HEK293 (cell line): ENCODE data around the gene EML3.

Source experiments
- INSM2 ChIP-seq: fragments of 450-650 bp; formaldehyde crosslinking; IDR thresholded peaks from 2 replicates; pipeline ENCODE4 v1.5.1; 2016; ENCODE audit warnings: missing biosample characterization, missing genetic modification characterization
- KLF17 ChIP-seq: fragments of 450-650 bp; formaldehyde crosslinking; IDR thresholded peaks from 2 replicates; pipeline ENCODE4 v1.5.1; 2016; ENCODE audit warnings: missing biosample characterization, missing genetic modification characterization
- MZF1 ChIP-seq: fragments of 450-650 bp; formaldehyde crosslinking; IDR thresholded peaks from 2 replicates; pipeline ENCODE4 v1.5.1; 2017; ENCODE audit warnings: missing biosample characterization, missing genetic modification characterization, borderline replicate concordance
- PBX3 ChIP-seq: sonication (generic); formaldehyde crosslinking; IDR thresholded peaks from 2 replicates; pipeline ENCODE4 v1.8.1; 2022; ENCODE audit warnings: mild to moderate bottlenecking, moderate library complexity, missing genetic modification reagents
- SCRT1 ChIP-seq: fragments of 450-650 bp; formaldehyde crosslinking; IDR thresholded peaks from 2 replicates; pipeline ENCODE4 v1.5.1; 2016; ENCODE audit warnings: missing biosample characterization, missing genetic modification characterization, borderline replicate concordance
- TCF7L2 ChIP-seq: IDR thresholded peaks from 2 replicates; pipeline ENCODE4 v1.6.1; 2011; ENCODE audit warnings: low read depth, mild to moderate bottlenecking, inconsistent platforms, low read length, moderate library complexity, borderline replicate concordance
- YY2 ChIP-seq: fragments of 450-650 bp; formaldehyde crosslinking; IDR thresholded peaks from 2 replicates; pipeline ENCODE4 v1.5.1; 2016; ENCODE audit warnings: missing biosample characterization, missing genetic modification characterization
- ZBTB11 ChIP-seq: fragments of 450-650 bp; formaldehyde crosslinking; conservative IDR thresholded peaks from 2 replicates; pipeline ENCODE4 v1.5.1; 2016; ENCODE audit warnings: low read depth, missing biosample characterization, missing genetic modification characterization
- ZBTB49 ChIP-seq: fragments of 450-650 bp; formaldehyde crosslinking; IDR thresholded peaks from 2 replicates; pipeline ENCODE4 v1.5.1; 2016; ENCODE audit warnings: missing biosample characterization, missing genetic modification characterization, low read depth
- ZFP3 ChIP-seq: fragments of 450-650 bp; formaldehyde crosslinking; IDR thresholded peaks from 2 replicates; pipeline ENCODE4 v1.5.1; 2016; ENCODE audit warnings: low read depth, missing biosample characterization, missing genetic modification characterization
- ZNF18 ChIP-seq: fragments of 450-650 bp; formaldehyde crosslinking; IDR thresholded peaks from 2 replicates; pipeline ENCODE4 v1.5.1; 2016; ENCODE audit warnings: missing biosample characterization, missing genetic modification characterization
- ZNF2 ChIP-seq: fragments of 450-650 bp; formaldehyde crosslinking; IDR thresholded peaks from 2 replicates; pipeline ENCODE4 v1.5.1; 2016; ENCODE audit warnings: missing biosample characterization, missing genetic modification characterization
- ZNF366 ChIP-seq: fragments of 450-650 bp; formaldehyde crosslinking; conservative IDR thresholded peaks from 2 replicates; pipeline ENCODE4 v1.5.1; 2016; ENCODE audit warnings: missing biosample characterization, missing genetic modification characterization
- ZNF398 ChIP-seq: fragments of 450-650 bp; formaldehyde crosslinking; IDR thresholded peaks from 2 replicates; pipeline ENCODE4 v1.5.1; 2017; ENCODE audit warnings: missing biosample characterization, missing genetic modification characterization
- ZNF561 ChIP-seq: fragments of 450-650 bp; IDR thresholded peaks from 2 replicates; pipeline ENCODE4 v1.5.1; 2018; ENCODE audit warnings: missing biosample characterization, missing genetic modification characterization, borderline replicate concordance
- ZNF704 ChIP-seq: fragments of 450-650 bp; formaldehyde crosslinking; IDR thresholded peaks from 2 replicates; pipeline ENCODE4 v1.5.1; 2016; ENCODE audit warnings: missing biosample characterization, missing genetic modification characterization

The EML3 gene

GRCh38 chr11:62599069-62599696, 13.4 kb downstream of the EML3 start (continued):
- TF ChIP-seq ZBTB11 (tag by site-specific recombination) (no peak), ZNF366 (peak; percentile 76), ZNF2 (tag by site-specific recombination) (0 out of 2 replicates have a peak, but pooled peaks have one; percentile 42), SCRT1 (no peak), PBX3 (CRISPR knock-in tag) (no peak), ZNF561 (no peak), ZBTB49 (no peak), YY2 (tag by site-specific recombination) (peak; percentile 52; the same call in 1 of the 2 replicates), ZNF704 (no peak), ZNF398 (tag by site-specific recombination) (peak; percentile 58), ZFP3 (no peak), INSM2 (tag by site-specific recombination) (0 out of 2 replicates have a peak, but pooled peaks have one; percentile 8), MZF1 (no peak), TCF7L2 (no peak), ZNF18 (tag by site-specific recombination) (no peak), KLF17 (no peak)
